GM12892 (cell line): Measurements from ENCODE around the gene SLCO2A1.

Experiments used
- POLR2A ChIP-seq: IDR thresholded peaks from 2 replicates; pipeline ENCODE4 v1.6.1; 2011; ENCODE audit warnings: low read depth, low read length, control low read depth
- POLR2AphosphoS5 ChIP-seq: IDR thresholded peaks from 2 replicates; pipeline ENCODE4 v1.6.1; 2011; ENCODE audit warnings: low read depth, low read length, control low read depth

DNA sequence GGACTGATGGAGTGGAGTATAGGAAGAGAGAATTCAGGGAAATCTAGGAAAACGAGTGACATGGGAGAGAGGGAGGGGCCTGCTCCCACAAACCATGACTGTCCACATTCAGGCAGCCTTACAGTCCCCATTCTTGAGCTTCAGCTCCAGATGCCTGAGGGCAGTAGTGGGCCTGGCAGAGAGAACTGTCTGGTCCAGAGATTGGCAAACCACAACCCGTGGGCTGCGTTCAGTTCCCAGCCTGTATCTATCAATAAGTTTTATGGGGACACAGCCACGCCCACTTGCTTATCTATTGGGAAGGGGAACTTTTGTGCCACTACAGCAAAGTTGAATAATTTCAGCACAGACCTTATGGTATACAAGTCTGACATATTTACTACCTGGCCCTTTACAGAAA, 63.8 kb downstream of the SLCO2A1 start:
- TF ChIP-seq POLR2A (no peak), POLR2AphosphoS5 (no peak)
